ENCODE data around the gene HDDC3.

- no peak for TF ChIP-seq POLR2AphosphoS5 (IDR thresholded peaks at IDR 0.05; ENCODE audit: low read depth)
- no peak for TF ChIP-seq CTCF (IDR thresholded peaks at IDR 0.05; ENCODE audit: insufficient read depth, low read length)
Observed at GRCh38 chr15:90881181-90881977, 51.0 kb downstream of the HDDC3 start.

All from HL-60 (cell line).